ENCODE results near the gene POU5F2.

The POU5F2 gene

GRCh38 chr5:93717162-93717561, 24.2 kb downstream of the POU5F2 start:
- Histone ChIP-seq H3K4me1 (ENCODE audit: control insufficient read depth, insufficient read depth, low read length) (no peaks in the 10 kb centered on the region), H3K36me3 (ENCODE audit: control insufficient read depth, insufficient read depth, low read length) (no peaks in the 10 kb centered on the region), H3K27me3 (ENCODE audit: control insufficient read depth, insufficient read depth, low read length) (no peaks in the 10 kb centered on the region), H3K9me3 (ENCODE audit: control insufficient read depth, insufficient read depth, low read length) (no peaks in the 10 kb centered on the region), H3K27ac (ENCODE audit: low read length) (no peak overlapping the region), H3K4me3 (ENCODE audit: low read length) (no peak overlapping the region)
- DNase-seq (ENCODE audit: low read depth, low spot score): no peak
- WGBS (ENCODE audit: insufficient coverage, insufficient read length): no CpG with 5 or more reads among the region's 4 CpGs

DNA sequence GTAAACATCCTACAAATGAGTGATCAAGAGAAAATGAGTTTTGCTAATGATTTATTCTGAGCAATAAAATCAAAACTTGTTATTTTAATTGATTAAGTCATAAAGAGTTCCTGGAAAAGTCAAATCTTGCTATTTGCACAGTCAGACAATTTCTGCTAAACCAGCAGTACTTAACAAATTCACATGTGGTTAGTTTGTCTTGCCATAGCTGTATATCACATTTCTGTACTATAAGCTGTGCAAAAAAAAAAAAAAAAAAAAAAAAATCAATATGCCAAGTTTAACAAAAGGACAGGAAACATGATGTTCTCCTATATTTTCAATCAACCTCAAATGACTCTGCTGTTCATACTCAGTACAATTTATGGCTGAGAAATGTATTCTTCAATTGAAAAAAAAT, 24.9 kb downstream of the POU5F2 start:
- H3K4me1 ChIP-seq (ENCODE audit: control insufficient read depth, insufficient read depth, low read length): no peaks in the 10 kb centered on the region
- no peaks in the 10 kb centered on the region for H3K9me3 ChIP-seq (ENCODE audit: control insufficient read depth, insufficient read depth, low read length)
- DNase-seq (ENCODE audit: low read depth, low spot score): no peak
- H3K27ac ChIP-seq (ENCODE audit: low read length): no peak overlapping the region
- H3K27me3 ChIP-seq (ENCODE audit: control insufficient read depth, insufficient read depth, low read length): no peaks in the 10 kb centered on the region
- no peaks in the 10 kb centered on the region for H3K36me3 ChIP-seq (ENCODE audit: control insufficient read depth, insufficient read depth, low read length)
- H3K4me3 ChIP-seq (ENCODE audit: low read length): no peak overlapping the region

- no peaks in the 10 kb centered on the region for H3K27me3 ChIP-seq (ENCODE audit: control insufficient read depth, insufficient read depth, low read length)
- WGBS (ENCODE audit: insufficient coverage, insufficient read length): no CpG with 5 or more reads among the region's 1 CpG
- no peak for DNase-seq (ENCODE audit: low read depth, low spot score)
- no peak overlapping the region for H3K27ac ChIP-seq (ENCODE audit: low read length)
- H3K36me3 ChIP-seq (ENCODE audit: control insufficient read depth, insufficient read depth, low read length): no peaks in the 10 kb centered on the region
- H3K4me3 ChIP-seq (ENCODE audit: low read length): no peak overlapping the region
- no peaks in the 10 kb centered on the region for H3K9me3 ChIP-seq (ENCODE audit: control insufficient read depth, insufficient read depth, low read length)
- no peaks in the 10 kb centered on the region for H3K4me1 ChIP-seq (ENCODE audit: control insufficient read depth, insufficient read depth, low read length)
These were observed 25.6 kb downstream of the POU5F2 start for GRCh38 chr5:93715761-93716160.

DNA sequence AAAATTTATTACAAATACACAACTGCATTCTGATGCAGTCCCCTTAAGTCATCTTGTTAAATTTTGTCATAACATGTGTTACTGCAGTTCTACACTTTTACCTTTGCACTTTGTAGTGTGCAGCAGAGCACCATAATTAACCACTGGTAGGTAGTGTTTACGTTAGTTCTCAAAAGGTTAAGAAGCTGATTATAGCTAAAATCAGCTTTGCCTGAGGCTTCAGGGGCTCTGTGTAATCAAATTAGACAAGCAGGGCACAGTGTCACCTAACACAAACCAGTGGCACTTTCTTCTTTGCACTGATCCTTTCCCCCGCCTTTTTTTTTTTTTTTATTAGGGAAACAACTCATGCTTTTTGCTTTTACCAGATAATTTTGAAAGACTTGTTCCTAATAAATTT, 26.1 kb downstream of the POU5F2 start:
- WGBS (ENCODE audit: insufficient coverage, insufficient read length): no CpG with 5 or more reads among the region's 2 CpGs
- no peak overlapping the region for H3K27ac ChIP-seq (ENCODE audit: low read length)
- H3K4me1 ChIP-seq (ENCODE audit: control insufficient read depth, insufficient read depth, low read length): no peaks in the 10 kb centered on the region
- no peaks in the 10 kb centered on the region for H3K9me3 ChIP-seq (ENCODE audit: control insufficient read depth, insufficient read depth, low read length)
- DNase-seq (ENCODE audit: low read depth, low spot score): no peak
- no peaks in the 10 kb centered on the region for H3K27me3 ChIP-seq (ENCODE audit: control insufficient read depth, insufficient read depth, low read length)
- no peak overlapping the region for H3K4me3 ChIP-seq (ENCODE audit: low read length)
- H3K36me3 ChIP-seq (ENCODE audit: control insufficient read depth, insufficient read depth, low read length): no peaks in the 10 kb centered on the region

DNA sequence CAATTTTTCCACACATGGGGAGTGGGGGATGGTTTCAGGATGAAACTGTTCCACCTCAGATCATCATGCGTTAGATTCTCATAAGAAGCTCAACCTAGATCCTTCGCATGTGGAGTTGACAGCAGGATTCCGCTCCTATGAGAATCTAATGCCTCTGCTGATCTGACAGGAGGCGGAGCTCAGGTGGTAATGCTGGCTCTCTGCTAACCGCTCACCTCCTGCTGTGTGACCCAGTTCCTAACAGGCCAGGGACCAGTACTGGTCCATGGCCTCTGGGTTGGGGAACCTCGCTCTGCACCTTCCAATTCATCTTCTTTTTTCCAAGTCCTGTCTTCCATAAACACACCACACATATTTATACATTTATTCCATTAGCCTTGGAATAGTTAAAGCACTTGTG, 33.0 kb downstream of the POU5F2 start:
- DNase-seq (ENCODE audit: low read depth, low spot score): no peak
- Histone ChIP-seq H3K36me3 (ENCODE audit: control insufficient read depth, insufficient read depth, low read length) (no peaks in the 10 kb centered on the region), H3K27me3 (ENCODE audit: control insufficient read depth, insufficient read depth, low read length) (no peaks in the 10 kb centered on the region), H3K9me3 (ENCODE audit: control insufficient read depth, insufficient read depth, low read length) (no peaks in the 10 kb centered on the region), H3K4me3 (ENCODE audit: low read length) (no peak overlapping the region), H3K27ac (ENCODE audit: low read length) (no peak overlapping the region), H3K4me1 (ENCODE audit: control insufficient read depth, insufficient read depth, low read length) (no peaks in the 10 kb centered on the region)
- WGBS (ENCODE audit: insufficient coverage, insufficient read length): no CpG with 5 or more reads among the region's 6 CpGs

- no CpG with 5 or more reads among the region's 1 CpG for WGBS (ENCODE audit: insufficient coverage, insufficient read length)
- no peak for DNase-seq (ENCODE audit: low read depth, low spot score)
- no peak overlapping the region for H3K27ac ChIP-seq (ENCODE audit: low read length)
- H3K4me1 ChIP-seq (ENCODE audit: control insufficient read depth, insufficient read depth, low read length): no peaks in the 10 kb centered on the region
- no peaks in the 10 kb centered on the region for H3K9me3 ChIP-seq (ENCODE audit: control insufficient read depth, insufficient read depth, low read length)
- no peaks in the 10 kb centered on the region for H3K27me3 ChIP-seq (ENCODE audit: control insufficient read depth, insufficient read depth, low read length)
- H3K36me3 ChIP-seq (ENCODE audit: control insufficient read depth, insufficient read depth, low read length): no peaks in the 10 kb centered on the region
- H3K4me3 ChIP-seq (ENCODE audit: low read length): no peak overlapping the region
These were observed 35.5 kb downstream of the POU5F2 start for GRCh38 chr5:93705896-93706295.

DNA sequence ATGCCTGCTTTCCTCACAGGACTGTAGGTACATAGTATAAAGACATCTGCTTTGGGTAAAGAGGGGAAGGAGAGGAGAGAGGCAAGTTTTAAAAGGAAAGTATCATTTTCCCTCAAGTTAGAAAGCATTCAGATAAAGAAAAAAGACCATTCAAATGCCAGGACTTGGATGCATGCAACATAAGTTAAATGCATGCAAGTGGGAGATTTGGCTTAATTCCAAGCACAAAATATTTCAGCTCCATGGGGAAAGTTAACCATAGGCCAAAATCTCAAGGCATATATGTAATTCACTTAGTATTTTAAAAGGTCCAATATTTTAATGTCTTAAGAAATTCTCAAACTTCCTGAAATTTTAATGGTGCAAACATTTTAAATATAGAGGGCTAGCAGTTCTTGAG, 36.4 kb downstream of the POU5F2 start:
- Histone ChIP-seq H3K4me1 (ENCODE audit: control insufficient read depth, insufficient read depth, low read length) (no peaks in the 10 kb centered on the region), H3K27me3 (ENCODE audit: control insufficient read depth, insufficient read depth, low read length) (no peaks in the 10 kb centered on the region), H3K36me3 (ENCODE audit: control insufficient read depth, insufficient read depth, low read length) (no peaks in the 10 kb centered on the region), H3K27ac (ENCODE audit: low read length) (no peak overlapping the region), H3K9me3 (ENCODE audit: control insufficient read depth, insufficient read depth, low read length) (no peaks in the 10 kb centered on the region), H3K4me3 (ENCODE audit: low read length) (no peak overlapping the region)
- no peak for DNase-seq (ENCODE audit: low read depth, low spot score)

DNA sequence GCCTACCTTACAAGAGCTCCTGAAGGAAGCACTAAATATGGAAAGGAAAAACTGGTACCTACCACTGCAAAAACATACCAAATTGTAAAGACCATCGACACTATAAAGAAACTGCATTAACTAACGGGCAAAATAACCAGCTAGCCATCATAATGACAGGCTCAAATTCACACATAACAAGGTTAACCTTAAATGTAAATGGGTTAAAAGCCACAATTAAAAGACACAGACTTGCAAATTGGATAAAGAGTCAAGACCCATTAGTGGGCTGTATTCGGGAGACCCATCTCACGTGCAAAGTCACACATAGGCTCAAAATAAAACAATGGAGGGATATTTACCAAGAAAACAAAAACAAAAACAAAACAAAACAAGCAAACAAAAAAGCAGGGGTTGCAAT, 49.4 kb downstream of the POU5F2 start:
- no peak for DNase-seq (ENCODE audit: low read depth, low spot score)
- Histone ChIP-seq H3K27me3 (ENCODE audit: control insufficient read depth, insufficient read depth, low read length) (no peaks in the 10 kb centered on the region), H3K9me3 (ENCODE audit: control insufficient read depth, insufficient read depth, low read length) (no peaks in the 10 kb centered on the region), H3K4me3 (ENCODE audit: low read length) (no peak overlapping the region), H3K27ac (ENCODE audit: low read length) (no peak overlapping the region), H3K4me1 (ENCODE audit: control insufficient read depth, insufficient read depth, low read length) (no peaks in the 10 kb centered on the region), H3K36me3 (ENCODE audit: control insufficient read depth, insufficient read depth, low read length) (no peaks in the 10 kb centered on the region)
- no CpG with 5 or more reads among the region's 4 CpGs for whole genome bisulfite sequencing (ENCODE audit: insufficient coverage, insufficient read length)

Measured in iPS DF 6.9 (cell line).